Measurements from ENCODE around the gene HACL1.

The HACL1 gene

DNA sequence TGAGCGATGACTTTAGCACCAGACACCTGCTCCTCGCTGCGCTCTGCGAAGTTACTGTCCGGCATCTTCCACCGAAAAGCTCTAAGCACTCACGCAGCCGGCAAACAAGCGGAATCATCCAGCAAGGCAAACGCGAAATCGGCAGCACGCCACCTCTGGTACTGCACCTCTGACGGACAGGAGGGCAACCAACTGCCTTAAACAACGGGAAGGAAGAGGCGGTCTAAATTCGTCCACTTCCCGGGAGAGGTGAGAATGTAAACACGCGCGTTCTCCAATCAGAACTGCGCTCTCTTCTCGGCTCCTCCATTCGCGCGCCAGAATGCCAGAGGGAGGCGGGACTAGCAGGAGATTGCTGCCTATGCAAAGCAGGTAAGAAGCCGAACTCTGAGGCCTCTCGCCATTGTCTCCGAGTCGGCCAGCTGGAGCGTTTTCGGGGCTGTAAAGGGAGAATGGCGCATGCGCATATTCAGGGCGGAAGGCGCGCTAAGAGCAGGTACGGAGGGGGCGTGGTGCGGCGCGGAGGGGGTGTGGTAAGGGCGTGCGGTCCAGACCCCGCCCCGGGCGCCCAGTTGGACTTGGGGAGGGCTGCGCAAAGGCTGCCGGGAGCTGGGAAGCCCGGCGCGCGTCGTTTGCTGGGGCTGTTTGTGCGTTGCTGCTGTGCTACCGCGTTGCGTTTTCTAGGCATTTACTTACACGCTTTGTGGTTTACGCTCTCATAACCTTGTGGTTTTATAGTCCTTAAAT, at the start of gene HACL1, which contains the start of gene BTD:
TSS of gene HACL1 (minus strand) at position 171 of the 747 bp plus-strand sequence. CDS start at position 65, 106 bp downstream.
TSS of gene BTD (plus strand) at position 347 of the 747 bp plus-strand sequence. CDS start 33,695 bp downstream, outside the sequence.
- H3K9me3 Mint-ChIP-seq = no peaks in the 10 kb centered on the region
- no peaks in the 10 kb centered on the region for H3K27me3 Mint-ChIP-seq
- H3K36me3 Mint-ChIP-seq (ENCODE audit: insufficient read depth) = peaks cover 39% of the 10 kb centered on the region
- DNase-seq (ENCODE audit: low spot score in 2 of 2) = peak; percentile 98 to 99
- peak within 1 kb of the TSS; percentile 96 for H3K27ac Mint-ChIP-seq (ENCODE audit: low read depth)
- H3K4me3 Mint-ChIP-seq = peak within 1 kb of the TSS; percentile 99
- peaks cover 63% of the 10 kb centered on the region for H3K4me1 Mint-ChIP-seq
- ATAC-seq (replicated peaks; ENCODE audit: extremely low read depth, poor library complexity, severe bottlenecking) = peak; percentile 92

DNA sequence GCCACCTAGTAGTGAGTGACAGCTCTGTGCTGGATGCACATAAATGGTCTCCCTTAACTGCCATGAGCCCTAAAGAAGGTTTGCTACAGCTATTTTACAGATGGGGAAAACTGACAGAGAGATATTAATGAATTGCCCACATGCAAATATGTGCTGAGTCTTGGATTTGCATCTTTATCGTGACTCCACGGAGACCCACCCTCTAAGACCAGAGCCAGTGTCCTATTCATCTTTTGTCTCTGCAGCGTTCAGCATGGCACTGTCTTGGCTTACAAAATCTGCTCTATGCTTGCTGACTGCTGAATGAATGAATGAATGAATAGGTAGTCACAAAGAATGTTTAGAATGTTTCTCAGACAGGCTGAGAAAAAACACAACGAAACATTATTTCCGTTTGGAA, 48.5 kb upstream of the HACL1 start:
- no peak for DNase-seq (ENCODE audit: low spot score in 2 of 2)
- H3K9me3 Mint-ChIP-seq = no peaks in the 10 kb centered on the region
- H3K27me3 Mint-ChIP-seq = peaks cover 29% of the 10 kb centered on the region
- peaks cover 5% of the 10 kb centered on the region for H3K36me3 Mint-ChIP-seq (ENCODE audit: insufficient read depth)
- peaks cover 59% of the 10 kb centered on the region for H3K4me1 Mint-ChIP-seq
- H3K4me3 Mint-ChIP-seq = no peak overlapping the region
- ATAC-seq (replicated peaks; ENCODE audit: extremely low read depth, poor library complexity, severe bottlenecking) = no peak
- no peak overlapping the region for H3K27ac Mint-ChIP-seq (ENCODE audit: low read depth)

DNA sequence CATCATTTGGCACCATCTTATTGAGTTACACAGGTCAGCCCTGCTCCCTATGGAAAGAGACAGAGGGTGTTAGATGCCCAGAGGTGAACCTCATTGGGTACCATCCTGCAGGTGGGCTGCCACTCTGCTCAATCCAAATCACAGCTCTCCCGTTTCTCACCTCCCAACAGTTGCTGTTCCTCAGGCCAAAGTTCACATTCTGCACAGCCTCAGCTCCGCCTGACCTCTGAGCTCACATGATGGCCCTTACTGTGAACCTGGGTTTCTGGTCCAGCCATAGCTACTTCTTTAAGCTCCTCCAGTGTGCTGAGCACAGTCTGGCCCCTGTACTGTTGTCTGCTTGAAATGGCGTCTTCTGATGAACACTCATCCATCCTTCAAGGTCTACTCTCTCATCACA, 48.0 kb upstream of the HACL1 start:
- no peak overlapping the region for H3K27ac Mint-ChIP-seq (ENCODE audit: low read depth)
- peaks cover 59% of the 10 kb centered on the region for H3K4me1 Mint-ChIP-seq

DNA sequence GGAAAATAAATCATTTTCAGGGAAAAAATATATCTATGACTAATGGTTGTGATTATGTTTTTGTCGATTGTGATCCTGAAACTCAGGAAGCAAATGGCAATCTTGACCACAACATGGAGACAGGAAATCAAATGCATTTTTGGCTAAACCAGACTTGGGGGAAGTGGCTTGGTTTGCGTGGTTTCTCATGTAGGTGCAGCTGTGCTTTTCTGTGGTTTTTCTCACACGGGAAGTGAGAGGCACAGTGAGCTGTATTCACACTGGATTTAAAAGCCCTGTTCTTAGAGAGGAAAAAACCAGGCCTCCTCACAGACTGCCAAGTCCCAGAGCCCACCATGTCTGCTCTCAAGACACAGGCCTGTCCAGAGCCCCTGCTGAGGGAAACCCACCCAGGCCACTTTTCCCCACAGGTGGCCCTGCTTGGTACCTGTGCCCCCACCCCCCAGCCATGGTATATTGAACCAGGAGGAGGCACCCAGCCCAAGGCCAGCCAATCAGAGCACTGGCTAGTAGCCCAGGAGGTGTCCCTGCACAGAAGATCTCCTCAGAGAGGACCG, 46.3 kb upstream of the HACL1 start:
- Mint-ChIP-seq H3K4me3 (peak overlapping the region; percentile 52), H3K27me3 (peaks cover 29% of the 10 kb centered on the region), H3K27ac (ENCODE audit: low read depth) (peak overlapping the region; percentile 87), H3K36me3 (ENCODE audit: insufficient read depth) (peaks cover 6% of the 10 kb centered on the region), H3K9me3 (no peaks in the 10 kb centered on the region), H3K4me1 (peaks cover 59% of the 10 kb centered on the region)
- ATAC-seq (replicated peaks; ENCODE audit: extremely low read depth, poor library complexity, severe bottlenecking) = peak; percentile 86
- peak in 1 of 2 donors; percentile 34 for DNase-seq (ENCODE audit: low spot score in 2 of 2)

More for the DNA sequence above, 48.0 kb upstream of the HACL1 start:
- Mint-ChIP-seq H3K9me3 (no peaks in the 10 kb centered on the region), H3K27me3 (peaks cover 29% of the 10 kb centered on the region), H3K36me3 (ENCODE audit: insufficient read depth) (peaks cover 5% of the 10 kb centered on the region), H3K4me3 (no peak overlapping the region)
- no peak for ATAC-seq (replicated peaks; ENCODE audit: extremely low read depth, poor library complexity, severe bottlenecking)
- no peak for DNase-seq (ENCODE audit: low spot score in 2 of 2)

DNA sequence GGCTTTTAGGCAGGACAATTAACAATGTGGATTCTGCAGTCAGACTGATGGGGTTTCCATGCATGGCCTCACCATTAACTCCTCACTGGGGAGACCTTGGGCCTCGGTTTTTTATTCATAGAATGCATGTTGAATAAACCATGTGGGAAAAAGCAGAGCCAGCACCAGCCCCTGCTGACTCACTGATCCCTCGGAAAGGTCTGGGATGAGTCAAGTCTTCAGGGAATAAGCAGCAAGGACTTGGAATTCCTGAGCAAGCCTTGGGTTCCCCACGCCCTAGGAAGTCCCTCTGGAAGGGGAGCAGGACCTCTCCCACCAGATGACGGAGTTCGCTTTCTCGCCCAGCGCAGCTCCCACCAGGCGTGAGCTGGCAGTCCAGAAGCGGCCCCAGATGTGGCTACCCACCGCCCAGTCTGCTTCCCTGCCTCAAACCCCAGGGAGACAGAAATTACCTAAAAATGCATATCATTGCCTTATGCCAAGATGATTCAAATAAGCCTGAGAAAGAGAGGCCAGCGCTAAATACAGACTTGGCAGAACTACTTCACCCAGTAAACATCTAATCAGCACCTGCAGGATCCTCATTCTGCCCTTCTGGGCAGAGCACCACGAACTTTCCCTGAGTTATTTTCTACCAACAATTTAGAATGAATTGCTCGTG, 45.6 kb upstream of the HACL1 start:
- no peaks in the 10 kb centered on the region for H3K9me3 Mint-ChIP-seq
- peaks cover 28% of the 10 kb centered on the region for H3K27me3 Mint-ChIP-seq
- H3K36me3 Mint-ChIP-seq (ENCODE audit: insufficient read depth) = peaks cover 6% of the 10 kb centered on the region
- DNase-seq (ENCODE audit: low spot score in 2 of 2) (no peak), ATAC-seq (replicated peaks; ENCODE audit: extremely low read depth, poor library complexity, severe bottlenecking) (no peak)
- peak overlapping the region; percentile 52 for H3K4me3 Mint-ChIP-seq
- peaks cover 59% of the 10 kb centered on the region for H3K4me1 Mint-ChIP-seq
- peak overlapping the region; percentile 87 for H3K27ac Mint-ChIP-seq (ENCODE audit: low read depth)

DNA sequence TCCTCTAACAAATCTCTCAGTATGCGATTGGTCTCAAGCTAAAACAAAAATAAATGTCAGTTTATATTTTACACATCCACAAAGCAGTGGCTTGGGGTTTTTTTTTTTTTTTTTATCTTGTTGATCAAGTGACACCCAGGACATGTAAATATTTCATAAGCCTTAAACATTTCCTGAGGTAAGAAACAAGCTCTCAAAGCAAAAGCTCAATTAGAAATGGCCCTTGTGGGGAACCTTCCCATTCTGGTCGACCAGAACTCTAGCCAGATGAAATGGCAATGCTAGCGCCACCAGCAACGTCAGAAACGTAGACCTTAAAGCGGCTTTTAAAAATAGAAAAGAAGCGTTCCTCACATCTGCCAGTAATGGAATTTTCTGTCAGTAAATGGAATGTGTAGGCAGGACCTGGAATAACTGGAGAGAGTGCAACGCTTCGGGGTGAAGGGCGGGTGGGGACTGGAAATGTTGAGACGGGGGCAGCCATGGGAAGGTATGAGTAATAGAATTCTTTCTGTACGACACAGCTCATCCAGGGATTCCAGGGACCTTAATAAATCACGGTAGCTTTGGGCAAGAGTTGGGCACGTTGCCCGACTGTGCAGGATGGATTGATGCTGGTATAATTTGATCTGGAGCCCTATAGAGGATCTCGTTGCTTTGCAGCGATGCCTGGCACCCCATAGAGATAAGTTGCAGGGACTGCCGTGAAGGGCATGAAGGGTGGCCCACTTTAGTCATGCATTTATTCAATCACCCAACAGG, 44.6 kb upstream of the HACL1 start:
- no peak for DNase-seq (ENCODE audit: low spot score in 2 of 2)
- peaks cover 17% of the 10 kb centered on the region for H3K27me3 Mint-ChIP-seq
- no peak overlapping the region for H3K27ac Mint-ChIP-seq (ENCODE audit: low read depth)
- H3K4me1 Mint-ChIP-seq = peaks cover 53% of the 10 kb centered on the region
- no peak for ATAC-seq (replicated peaks; ENCODE audit: extremely low read depth, poor library complexity, severe bottlenecking)
- H3K9me3 Mint-ChIP-seq = no peaks in the 10 kb centered on the region
- H3K4me3 Mint-ChIP-seq = peak overlapping the region; percentile 16
- peaks cover 6% of the 10 kb centered on the region for H3K36me3 Mint-ChIP-seq (ENCODE audit: insufficient read depth)

DNA sequence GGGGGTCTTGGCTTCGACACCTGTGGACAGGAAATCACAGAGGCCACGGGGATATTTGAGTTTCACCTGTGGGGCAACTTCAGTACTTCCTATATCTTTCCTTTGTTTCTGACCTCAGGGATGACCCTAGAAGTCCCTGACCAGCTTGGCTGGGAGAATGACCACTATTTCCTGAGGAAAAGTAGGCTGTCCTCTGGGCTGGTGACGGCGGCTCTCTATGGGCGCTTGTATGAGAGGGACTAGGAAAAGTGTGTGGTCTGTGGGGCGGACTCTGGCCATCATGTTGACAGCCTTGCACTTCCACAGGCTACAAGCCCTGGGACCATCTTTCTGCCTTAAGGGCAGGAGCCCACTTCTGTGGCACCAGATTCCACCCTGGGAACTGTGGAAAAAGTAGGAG, 43.9 kb upstream of the HACL1 start:
- DNase-seq (ENCODE audit: low spot score in 2 of 2) = no peak
- H3K27ac Mint-ChIP-seq (ENCODE audit: low read depth) = no peak overlapping the region
- peaks cover 6% of the 10 kb centered on the region for H3K36me3 Mint-ChIP-seq (ENCODE audit: insufficient read depth)
- no peak overlapping the region for H3K4me3 Mint-ChIP-seq
- H3K27me3 Mint-ChIP-seq = peaks cover 11% of the 10 kb centered on the region
- peaks cover 47% of the 10 kb centered on the region for H3K4me1 Mint-ChIP-seq
- H3K9me3 Mint-ChIP-seq = no peaks in the 10 kb centered on the region
- no peak for ATAC-seq (replicated peaks; ENCODE audit: extremely low read depth, poor library complexity, severe bottlenecking)

DNA sequence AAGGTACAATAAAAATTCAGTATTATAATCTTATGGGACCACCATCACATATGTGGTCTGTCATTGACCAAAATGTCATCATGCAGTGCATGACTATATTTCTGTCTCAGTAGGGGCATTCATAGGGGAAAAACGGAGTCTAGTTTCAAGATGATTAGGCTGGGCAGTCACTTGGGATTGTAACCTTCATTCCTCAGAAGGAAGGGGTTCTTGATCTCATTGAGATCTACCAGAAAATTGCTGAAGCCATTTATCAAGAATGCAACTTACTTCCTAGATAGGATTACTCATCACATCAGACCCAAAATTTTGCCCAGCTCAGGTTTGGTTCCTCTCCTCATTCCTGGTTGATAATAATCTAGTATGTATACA, 37.5 kb upstream of the HACL1 start:
- H3K9me3 Mint-ChIP-seq = no peaks in the 10 kb centered on the region
- ATAC-seq (replicated peaks; ENCODE audit: extremely low read depth, poor library complexity, severe bottlenecking) = no peak
- peaks cover 26% of the 10 kb centered on the region for H3K4me1 Mint-ChIP-seq

DNA sequence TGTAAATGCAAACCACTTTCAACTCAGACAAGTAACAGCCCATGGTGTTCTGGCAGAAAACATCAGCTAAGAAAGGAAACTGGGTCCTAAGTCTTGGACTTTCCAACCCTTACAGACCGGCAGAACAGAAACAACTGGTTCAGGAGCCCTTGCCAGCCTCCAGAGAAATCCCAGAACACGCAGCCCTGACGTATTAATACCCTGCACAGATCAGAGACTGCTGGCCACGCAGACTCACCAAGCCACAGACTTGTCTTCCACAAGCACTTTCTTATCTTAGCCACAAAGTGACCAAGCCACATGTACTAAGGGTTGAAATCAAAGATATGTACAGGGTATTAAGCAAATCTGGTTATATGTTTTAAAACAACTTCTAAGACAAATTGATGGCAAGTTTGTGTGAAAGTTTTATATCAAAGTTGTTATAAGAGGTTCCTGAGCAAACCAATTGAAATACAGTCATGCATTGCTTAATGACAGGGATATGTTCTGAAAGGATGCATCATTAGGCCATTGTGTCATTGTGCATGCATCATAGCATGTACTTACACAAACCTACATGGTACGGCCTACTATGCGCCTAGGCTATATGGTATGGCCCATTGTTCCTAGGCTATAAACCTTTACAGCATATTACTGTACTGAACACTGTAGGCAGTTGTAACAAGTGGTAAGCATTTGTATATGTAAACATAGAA, 37.0 kb upstream of the HACL1 start:
- H3K9me3 Mint-ChIP-seq = no peaks in the 10 kb centered on the region
- H3K27me3 Mint-ChIP-seq = no peaks in the 10 kb centered on the region
- no peak overlapping the region for H3K27ac Mint-ChIP-seq (ENCODE audit: low read depth)
- ATAC-seq (replicated peaks; ENCODE audit: extremely low read depth, poor library complexity, severe bottlenecking) = no peak
- H3K4me1 Mint-ChIP-seq = peaks cover 26% of the 10 kb centered on the region
- no peak for DNase-seq (ENCODE audit: low spot score in 2 of 2)
- no peak overlapping the region for H3K4me3 Mint-ChIP-seq
- peaks cover 3% of the 10 kb centered on the region for H3K36me3 Mint-ChIP-seq (ENCODE audit: insufficient read depth)

More for the DNA sequence above, 37.5 kb upstream of the HACL1 start:
- H3K27ac Mint-ChIP-seq (ENCODE audit: low read depth) = no peak overlapping the region
- H3K4me3 Mint-ChIP-seq = no peak overlapping the region
- no peak for DNase-seq (ENCODE audit: low spot score in 2 of 2)
- peaks cover 1% of the 10 kb centered on the region for H3K36me3 Mint-ChIP-seq (ENCODE audit: insufficient read depth)
- no peaks in the 10 kb centered on the region for H3K27me3 Mint-ChIP-seq

DNA sequence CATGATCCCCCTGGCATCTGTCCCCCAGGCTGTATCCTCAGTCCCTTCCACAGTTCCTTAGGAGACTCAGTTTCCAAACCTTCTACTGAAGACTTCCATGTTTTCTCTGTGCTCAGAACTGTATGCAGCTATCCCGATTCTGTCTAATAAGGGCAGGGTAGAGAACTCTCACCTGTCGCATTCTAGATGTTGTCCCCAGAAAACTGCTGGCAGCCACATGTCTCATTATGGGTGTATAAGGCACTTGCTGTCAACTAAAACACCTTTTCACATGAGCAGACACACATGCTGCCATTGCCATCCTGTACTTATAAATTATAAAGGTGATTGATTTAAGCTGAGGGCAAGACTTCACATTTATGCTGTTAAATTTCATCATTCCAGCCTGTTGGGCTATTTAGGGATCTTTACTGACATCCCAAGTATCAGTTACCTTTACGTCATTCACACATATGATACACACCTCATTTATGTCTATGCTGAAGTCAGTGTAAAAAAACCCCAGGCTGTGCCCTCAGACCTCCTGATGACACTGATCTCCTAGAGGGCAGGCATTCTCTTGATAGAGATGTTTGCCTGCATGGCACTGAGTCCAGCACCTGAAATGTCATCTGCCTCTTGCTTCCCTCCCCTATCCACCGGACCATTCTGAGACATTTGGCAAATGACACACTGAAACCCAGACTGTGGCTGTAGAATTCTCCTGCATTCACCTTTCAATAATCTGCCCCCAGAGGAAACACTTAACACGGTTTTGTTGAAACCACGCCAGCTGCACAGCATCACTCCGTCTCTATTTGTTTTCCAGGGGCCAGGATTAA, 36.0 kb upstream of the HACL1 start:
- peaks cover 3% of the 10 kb centered on the region for H3K36me3 Mint-ChIP-seq (ENCODE audit: insufficient read depth)
- DNase-seq (ENCODE audit: low spot score in 2 of 2) (no peak), ATAC-seq (replicated peaks; ENCODE audit: extremely low read depth, poor library complexity, severe bottlenecking) (no peak)
- H3K9me3 Mint-ChIP-seq = no peaks in the 10 kb centered on the region
- no peaks in the 10 kb centered on the region for H3K27me3 Mint-ChIP-seq
- H3K27ac Mint-ChIP-seq (ENCODE audit: low read depth) = peak overlapping the region; percentile 39
- H3K4me3 Mint-ChIP-seq = peak overlapping the region; percentile 9
- peaks cover 26% of the 10 kb centered on the region for H3K4me1 Mint-ChIP-seq

DNA sequence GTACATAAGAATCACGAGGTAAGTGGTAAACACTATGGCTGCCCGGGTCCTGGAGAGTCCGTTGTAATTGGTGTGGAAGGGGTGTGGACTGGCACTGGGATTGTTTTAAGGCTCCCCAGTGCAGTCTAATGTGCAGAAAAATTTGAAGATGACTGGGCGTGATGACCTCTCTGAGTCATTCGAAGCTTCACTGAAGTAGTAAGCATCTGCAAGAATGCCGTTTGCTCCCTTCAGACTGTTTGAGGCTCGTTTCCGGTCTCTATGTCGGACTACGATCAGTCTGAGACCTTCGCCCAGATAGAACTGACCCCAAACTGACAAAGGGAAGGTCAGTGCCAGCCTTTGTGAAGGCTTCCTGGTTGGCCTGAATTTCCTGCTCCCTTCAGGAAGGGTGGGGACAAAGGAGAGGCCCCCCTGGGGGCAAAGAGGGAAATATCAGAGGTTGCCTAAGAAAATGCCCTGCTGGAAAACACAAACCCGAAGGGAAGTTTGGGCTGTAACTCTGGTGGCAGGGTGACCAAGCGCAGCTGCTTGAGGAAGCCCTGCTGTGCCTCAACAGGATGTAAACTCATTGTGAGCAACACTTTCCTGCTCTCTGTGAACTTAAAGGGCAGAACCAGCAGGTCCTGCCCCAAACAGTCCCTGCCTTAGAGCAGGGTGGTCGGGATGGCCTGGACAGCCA, 34.8 kb upstream of the HACL1 start:
- Mint-ChIP-seq H3K27me3 (no peaks in the 10 kb centered on the region), H3K4me1 (peaks cover 34% of the 10 kb centered on the region), H3K27ac (ENCODE audit: low read depth) (peak overlapping the region; percentile 78), H3K4me3 (peak overlapping the region; percentile 61), H3K9me3 (no peaks in the 10 kb centered on the region), H3K36me3 (ENCODE audit: insufficient read depth) (peaks cover 3% of the 10 kb centered on the region)
- peak; percentile 67 for ATAC-seq (replicated peaks; ENCODE audit: extremely low read depth, poor library complexity, severe bottlenecking)
- DNase-seq (ENCODE audit: low spot score in 2 of 2) = no peak
